Left hindlimb (tissue), 1 donor: ENCODE data around the gene SCN1B.
"Not testable (repeated sequence)": the region's sequence is repeated elsewhere in the genome, so short reads cannot be mapped to it uniquely, and the experiment has no call there.

Experiments
- DNase-seq: peaks from one replicate; pipeline ENCODE4 v3.0.0-alpha.2; 2018

SCN1B gene

DNA sequence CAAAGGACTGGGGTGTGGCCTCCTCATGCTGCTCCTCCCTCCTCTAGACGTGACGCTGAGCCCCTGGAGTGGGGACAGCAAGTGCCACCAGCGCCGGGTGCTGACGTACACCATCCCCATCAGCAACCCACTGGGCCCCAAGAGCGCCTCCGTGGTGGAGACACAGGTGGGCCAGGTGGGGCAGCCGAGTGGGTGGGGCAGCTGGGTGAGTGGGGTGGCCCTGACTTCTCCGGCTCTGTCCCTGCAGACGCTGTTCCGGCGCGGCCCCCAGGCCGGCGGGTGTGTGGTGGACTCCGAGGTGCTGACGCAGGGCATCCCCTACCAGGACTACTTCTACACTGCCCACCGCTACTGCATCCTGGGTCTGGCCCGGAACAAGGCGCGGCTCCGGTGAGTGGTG is 11.1 kb upstream of the SCN1B start:
- DNase-seq: no peak

DNA sequence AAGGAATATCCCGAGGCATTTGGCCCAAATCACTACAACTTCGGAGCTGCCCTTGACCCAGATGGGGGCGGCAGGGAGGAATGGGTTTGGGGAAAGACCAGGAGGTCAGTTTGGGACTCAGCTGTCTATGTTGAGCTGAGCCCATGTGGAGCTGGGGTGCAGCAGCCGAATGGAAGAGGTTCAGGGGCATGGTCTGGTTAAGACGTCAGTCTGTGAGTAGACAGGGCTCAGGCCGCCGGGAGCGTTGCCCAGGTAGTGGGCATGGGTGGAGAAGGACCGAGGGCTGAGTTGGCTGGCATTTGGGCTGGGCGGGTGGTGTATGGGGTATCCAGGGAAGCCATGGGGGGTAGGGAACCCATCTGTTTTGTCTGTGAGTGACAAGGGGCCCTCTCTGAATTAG is 9.3 kb upstream of the SCN1B start:
- DNase-seq: no peak

DNA sequence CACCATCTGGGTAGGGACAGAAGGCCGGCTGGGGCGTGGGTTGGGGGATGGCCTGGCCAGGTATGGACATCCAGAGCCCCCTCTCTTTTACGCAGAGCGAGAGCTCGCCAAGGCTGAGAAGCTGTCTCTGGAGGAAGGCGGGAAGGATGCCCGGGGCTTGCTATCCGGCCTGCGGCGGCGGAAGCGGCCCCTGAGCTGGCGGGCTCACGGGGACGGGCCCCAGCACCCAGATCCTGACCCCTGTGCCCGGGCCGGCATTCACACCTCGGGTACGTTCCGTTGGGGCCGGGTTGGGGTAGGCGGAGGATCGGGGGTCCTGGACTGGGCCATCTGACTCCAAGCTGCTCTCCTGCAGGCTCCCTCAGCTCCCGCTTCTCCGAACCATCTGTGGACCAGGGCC is 8.7 kb upstream of the SCN1B start:
- DNase-seq: no peak

DNA sequence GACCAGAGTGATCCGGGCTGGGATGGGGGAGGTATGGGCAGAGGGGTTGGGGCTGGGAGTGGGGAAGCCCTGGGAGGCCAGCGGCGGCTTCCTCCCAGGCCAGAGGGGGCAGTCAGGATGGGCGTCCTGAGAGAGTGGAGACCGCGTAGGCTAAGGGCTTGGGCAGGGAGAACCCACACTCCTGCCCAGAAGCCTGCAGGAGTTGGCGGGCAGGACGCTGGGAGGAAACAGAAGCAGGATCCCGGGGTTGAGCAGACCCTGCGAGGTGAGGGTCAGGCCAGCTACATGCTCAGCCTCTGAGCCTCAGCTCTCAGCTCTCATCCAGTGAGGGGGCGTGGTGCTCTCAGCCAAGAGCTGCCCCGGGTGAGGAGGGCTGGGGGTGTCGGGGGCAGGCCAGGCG is 7.8 kb upstream of the SCN1B start:
- DNase-seq: no peak

DNA sequence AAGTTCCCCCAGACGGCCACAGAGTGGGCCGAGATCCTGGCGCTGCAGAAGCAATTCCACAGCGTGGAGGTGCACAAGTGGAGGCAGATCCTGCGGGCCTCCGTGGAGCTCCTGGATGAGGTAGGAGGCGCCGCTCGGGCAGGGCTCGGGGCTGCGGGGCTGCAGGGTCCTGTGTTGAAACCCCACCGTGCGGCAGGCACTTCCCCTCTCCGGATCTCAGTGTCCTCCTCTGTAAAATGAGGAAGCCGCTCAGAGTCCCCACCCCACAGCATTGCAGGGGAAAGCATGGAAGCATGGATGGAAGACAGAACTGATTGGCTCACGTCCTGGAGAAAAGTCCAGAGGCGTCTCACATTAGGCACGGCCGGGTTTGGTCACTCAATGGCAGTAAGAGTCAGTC is 6.8 kb upstream of the SCN1B start:
- no peak for DNase-seq

DNA sequence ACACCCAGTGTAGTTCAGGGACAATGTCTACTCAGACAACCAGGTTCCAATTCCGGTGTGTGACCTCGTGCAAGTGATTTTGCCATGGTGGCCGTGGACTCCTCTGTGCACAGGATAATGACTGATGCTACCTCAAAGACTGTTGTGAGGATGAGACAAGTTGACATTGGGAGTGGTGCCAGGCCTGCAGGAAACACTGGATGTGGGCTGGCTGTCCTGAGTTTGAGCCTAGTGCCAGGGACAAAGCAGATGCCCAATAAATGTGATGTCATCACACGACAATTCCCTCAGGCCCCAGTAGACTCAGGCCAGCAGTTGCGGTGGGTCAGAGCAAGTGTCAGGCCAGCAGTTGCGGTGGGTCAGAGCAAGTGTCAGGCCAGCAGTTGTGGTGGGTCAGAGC is 6.2 kb upstream of the SCN1B start:
- no peak for DNase-seq

DNA sequence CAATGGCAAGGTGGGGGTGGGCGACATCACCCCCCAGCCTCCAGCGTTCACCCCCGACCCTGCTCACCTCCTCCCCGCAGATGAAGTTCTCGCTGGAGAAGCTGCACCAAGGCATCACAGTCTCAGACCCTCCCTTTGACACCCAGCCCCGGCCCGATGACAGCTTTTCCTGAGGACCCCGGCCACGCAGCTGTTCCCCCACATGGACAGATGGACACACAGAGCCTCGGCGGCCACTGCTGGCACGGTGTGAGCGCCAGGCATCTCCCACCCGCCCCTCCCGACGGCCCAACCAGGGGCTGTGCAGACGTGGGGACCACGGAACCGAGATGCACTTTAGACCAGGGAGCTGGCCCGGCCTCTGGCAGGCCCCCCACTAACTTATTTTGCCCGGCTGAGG is 4.3 kb upstream of the SCN1B start:
- DNase-seq: no peak

DNA sequence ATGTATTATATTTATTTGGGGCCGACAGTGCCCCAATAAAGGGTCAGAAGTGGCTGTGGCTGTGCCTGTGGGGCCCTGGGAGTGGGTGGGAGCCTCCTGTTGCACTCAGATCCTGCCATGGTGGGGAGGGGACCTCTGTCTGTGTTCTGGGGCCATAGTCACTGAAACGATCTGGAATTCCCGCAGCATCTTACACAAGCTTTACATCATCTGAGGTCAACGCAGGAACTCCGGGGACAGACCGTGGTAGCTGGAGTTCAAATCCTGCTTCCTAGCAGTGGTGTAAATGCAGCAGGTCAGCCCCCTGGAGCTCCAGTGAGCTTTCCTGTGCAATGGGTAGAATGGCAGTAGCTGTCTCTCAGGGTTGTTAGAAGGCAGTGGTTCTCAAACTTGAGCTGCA is 3.9 kb upstream of the SCN1B start:
- DNase-seq: no peak

DNA sequence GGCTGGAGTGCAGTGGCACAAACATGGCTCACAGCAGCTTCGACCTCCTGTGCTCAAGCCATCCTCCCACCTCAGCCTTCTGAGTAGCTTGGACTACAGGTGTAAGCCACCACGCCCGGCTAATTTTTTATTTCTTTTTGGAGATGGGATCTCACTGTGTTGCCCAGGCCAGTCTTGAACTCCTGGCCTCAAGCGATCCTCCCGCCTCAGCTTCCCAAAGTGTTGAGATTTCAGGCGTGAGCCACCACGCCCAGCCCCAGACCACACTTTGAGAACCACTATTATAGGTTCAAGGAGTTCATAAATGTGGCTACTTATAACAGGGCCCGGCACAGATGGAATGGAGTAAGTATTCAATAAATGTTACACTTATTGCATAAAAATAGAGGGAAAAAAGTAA is 3.3 kb upstream of the SCN1B start:
- DNase-seq: no peak

DNA sequence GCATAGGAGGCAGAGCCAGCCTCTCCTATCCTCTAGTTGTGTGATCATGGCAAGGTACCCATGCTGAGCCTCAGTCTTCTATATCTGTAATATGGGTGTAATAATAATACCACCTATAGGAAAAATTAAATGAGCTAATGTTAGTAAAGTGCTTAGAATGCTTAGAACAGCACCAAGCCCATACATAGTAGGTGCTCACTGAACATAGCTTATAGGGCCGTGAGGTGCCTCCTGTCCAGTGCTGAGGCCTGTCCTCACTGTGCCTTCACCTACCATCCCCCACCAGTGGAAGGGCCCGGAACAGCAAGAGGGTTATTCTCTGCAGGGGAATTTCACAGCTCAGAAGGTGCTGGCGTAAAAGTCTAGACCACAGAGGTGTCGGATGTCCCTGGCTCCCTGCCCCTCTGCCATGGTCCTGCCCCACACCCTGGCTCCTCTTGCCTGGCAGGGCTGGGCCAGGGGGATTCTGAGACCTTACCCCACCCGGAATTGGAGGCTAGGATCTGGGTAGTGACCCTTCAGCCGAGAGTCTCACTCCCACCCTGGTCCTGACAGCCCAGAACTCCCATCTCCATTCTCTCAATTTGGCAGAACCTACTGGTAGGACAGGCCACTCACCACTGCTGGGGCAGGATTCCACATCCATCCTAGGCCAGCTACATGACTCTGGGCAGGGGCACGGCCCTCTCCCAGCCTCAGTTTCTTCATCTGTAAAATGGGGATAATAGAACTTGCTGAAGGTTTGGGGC is 2.2 kb upstream of the SCN1B start:
- no peak for DNase-seq

DNA sequence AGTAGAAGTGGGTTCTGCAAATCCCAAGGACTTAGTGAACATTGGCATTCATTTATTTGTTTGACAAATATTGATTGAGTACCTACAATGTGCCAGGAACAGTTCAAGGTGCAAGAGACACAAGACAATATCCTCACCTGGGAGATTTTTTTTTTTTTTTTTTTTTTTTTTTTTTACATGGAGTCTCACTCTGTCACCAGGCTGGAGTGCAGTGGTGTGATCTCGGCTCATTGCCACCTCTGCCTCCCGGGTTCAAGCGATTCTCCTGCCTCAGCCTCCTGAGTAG is 1.7 kb upstream of the SCN1B start:
- DNase-seq: not testable (repeated sequence)

DNA sequence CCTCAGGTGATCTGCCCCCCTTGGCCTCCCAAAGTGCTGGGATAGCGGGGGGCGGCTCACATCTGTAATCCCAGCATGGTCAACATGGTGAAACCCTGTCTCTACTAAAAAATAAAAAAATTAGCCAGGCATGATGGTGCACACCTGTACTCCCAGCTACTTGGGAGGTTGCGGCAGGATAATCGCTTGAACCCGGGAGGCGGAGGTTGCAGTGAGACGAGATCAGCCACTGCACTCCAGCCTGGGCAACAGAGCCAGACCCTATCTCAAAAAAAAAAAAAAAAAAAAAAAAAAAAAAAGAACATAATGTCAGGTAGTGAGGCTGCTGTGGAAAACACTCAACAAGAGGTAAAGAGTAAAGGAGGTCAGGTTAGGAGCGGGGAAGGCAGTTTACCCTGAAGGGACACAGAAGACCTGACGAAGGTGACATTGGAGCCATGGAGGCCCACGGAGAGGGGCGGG is 964 bp upstream of the SCN1B start:
- not testable (repeated sequence) for DNase-seq

DNA sequence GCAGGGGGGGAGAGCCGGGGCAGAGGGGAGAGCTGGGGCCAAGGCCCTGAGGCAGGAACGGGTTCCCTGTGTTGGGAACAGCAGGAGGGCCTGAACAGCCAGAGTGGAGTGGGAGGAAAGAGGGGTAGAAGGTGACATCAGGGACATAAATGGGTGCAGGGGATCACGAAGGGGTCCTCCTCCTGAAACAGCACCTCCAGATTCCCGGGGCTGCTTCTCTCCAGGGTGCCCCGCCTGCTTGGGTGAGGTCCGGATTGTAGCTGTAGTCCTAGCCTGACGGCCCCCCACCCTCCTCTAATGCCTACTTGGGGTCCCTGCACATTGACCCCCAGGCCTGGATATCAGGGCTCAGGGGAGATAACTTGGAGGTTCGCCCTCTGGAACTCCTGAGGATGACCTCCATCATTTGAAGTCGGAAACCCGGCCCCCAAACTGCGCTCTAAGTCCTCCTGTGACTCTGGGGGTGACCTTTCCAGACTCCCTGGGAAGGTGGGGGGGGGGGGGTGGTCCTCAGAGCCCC is 473 bp upstream of the SCN1B start:
- DNase-seq: no peak

DNA sequence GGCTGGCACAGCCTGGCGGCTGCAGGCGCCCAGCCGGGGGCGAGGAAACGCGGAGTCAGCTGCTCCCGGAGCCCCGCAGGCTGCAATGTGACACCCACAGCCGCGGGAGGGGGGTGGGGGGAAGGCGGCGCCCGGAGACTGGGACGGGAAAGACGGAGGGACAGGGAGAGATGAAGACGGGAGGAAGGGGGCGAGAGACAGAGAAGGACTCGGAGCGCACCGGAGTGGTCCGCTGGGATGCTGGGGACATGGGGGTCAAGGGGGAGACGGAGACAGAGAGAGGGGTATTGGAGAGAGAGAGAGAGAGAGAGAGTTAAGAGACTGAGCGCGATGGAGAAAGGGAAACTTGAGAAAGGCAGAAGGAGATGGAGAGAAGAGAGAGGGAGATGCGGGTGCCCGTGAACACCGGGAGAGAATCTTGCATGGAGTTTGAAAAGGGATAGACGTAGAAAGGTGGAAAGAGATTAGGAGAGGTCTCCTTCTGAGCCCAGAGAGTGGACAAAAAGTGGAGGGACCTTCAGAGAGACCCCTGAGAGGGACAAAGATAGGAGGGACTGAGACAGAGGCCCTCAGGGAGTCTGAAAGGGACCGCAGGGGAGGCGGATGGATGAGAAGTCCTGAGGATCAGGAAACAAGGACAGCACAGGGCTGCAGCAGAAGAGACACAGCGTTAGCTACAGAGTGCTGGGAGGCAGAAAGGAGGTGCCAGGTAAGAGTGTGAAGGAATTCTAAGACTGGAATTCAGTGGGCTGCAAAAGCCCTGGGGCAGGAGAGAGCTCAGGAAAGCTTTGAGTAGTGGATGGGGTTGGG is 1.0 kb downstream of the SCN1B start:
- DNase-seq: peak; percentile 63

DNA sequence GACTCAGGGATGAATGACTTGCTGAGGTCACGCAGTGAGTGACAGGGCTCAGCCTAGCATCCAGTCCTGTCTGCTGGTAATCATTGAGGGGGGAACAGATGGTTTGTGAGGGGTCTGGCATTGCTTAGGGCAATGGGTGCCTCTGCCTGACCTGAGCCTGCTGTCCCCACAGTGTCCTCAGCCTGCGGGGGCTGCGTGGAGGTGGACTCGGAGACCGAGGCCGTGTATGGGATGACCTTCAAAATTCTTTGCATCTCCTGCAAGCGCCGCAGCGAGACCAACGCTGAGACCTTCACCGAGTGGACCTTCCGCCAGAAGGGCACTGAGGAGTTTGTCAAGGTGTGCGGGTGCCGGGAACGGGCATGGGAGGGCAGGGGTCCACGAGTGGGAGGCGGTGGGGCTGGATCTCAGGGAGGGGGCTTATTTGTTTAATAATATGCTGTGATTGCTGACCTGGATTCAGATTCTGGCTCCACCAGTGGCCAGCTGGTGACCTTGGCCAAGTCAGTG is 2.1 kb downstream of the SCN1B start:
- DNase-seq: no peak

DNA sequence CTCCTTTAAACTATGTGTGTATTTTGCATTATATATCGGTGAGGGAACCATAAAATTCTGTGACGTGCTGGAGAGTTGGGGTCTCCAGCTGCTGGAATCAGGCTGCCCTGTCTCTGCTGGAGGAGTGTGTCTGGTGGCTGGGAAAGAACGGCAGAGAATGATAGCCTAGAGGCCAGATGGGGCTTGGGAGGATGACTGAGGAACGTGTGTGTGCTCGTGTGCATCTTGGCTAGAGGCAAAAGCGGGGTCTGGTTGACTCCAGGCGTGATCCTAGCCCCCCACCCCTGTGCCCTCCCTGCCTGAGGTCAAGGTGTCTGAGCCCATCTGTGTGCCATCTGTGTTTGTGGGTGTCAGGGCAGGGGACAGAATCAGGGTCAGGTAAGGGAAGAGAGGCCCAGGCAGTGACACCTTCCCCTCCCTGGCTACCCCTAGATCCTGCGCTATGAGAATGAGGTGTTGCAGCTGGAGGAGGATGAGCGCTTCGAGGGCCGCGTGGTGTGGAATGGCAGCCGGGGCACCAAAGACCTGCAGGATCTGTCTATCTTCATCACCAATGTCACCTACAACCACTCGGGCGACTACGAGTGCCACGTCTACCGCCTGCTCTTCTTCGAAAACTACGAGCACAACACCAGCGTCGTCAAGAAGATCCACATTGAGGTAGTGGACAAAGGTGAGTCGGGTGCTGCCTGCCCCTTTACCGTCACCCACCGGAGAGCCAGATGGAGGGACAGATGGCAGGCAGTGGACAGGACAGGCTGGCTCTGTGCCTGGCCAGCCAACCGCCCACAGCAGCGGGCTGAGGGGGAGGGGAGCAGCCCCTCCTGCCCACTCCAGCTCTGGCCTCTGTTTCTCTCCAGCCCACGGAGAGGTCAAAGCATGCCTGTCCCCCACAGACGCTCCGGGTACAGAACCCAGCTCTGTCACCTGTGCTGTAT is 3.1 kb downstream of the SCN1B start:
- DNase-seq: no peak

DNA sequence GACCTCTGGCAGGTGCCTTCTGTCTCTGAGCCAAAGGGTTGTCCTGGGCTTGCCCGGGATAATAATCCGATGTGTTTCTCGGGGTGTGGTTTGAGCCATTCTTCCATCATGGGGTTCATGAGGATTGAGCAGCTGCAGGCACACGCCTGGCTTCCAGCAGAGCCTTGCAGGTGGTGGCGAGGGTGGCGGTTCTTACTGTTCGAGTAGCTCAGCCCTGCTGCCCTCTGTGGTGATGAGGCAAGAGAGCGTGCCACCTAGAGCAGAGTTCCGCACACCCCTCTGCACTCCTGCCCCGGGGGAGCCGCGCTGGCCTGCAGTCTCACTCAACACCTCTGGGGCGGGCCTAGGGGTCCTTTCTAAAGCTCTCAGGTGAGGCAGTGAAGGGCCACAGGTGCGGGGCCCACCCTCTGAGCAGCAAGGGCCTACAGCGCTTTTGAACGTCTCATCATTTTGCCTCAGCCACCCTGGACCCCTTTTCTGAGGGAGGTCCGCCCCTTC is 3.8 kb downstream of the SCN1B start:
- no peak for DNase-seq

DNA sequence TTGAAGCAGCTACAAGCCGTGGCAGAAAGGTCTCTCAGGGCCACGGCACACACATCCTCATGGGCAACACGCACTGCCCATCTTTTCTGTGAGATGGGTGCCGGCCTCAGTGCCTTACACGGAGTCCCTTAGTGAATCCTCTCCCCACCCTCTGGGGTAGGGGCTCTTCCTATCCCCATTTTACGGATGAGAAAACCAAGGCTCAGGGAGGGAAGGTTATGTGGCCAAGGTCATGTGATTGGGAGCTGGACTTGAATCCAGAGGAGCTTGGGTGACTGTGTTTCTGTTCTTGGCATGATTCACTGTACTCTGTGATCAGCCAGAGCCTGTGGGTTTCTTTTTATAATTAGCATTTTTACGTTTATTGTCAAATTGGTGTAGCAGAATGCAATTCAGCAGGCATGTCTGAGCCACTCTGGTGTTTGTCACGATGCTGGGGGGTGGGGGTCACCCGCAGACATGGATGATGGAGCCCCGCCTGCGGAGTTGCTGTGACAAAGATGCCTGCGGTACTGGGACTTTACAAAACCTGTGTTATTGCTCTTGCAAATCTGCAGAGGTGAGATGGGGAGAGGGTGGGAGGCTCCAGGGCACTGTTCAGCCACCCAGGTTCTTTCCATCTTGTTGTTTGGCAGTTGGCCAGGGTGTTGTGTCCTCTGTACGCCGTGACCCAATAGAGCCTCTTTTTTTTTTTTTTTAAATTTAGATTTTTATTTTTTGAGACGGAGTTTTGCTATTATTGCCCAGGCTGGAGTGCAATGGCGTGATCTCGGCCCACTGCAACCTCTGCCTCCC is 4.5 kb downstream of the SCN1B start:
- DNase-seq: no peak

DNA sequence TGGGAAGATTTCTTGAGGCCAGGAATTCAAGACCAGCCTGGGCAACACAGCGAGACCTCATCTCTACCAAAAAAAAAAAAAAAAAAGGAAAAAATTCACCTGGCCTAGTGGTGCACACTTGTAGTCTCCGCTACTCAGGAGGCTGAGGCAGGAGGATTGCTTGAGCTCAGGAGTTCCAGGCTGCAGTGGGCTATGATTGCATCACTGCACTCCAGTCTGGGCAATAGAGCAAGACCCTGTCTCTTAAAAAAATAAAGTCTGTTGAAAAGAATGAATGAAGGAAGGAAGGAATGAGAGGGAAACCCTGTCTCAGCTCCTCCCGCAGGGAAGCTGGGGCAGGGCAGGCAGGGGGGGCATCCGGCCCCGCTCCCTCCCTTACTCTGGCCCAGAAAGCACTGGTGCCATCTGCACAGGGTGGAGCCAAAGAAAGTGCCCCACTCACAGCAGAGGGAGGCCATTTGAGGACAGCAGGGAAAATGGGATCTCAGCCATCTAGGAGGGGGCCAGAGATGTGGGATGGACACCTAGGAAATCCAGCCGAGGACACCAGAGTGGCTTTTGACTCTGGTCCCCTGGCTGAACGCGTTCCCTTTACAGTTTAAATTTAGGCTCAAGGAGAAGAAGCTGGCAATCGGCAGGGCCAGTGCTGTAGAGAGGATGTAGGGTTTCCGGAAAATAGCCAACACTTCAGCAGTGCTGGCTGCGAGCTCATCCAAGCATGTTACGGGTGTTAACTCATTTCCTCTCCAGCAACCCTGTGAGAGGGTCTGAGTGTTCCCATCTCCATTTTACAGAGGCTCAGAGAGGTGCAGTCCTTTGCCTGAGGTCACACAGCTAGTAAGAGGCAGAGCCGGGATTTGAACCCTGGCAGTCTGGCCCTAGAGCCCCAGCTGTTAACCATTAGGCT is 7.7 kb downstream of the SCN1B start:
- DNase-seq: peak; percentile 34

DNA sequence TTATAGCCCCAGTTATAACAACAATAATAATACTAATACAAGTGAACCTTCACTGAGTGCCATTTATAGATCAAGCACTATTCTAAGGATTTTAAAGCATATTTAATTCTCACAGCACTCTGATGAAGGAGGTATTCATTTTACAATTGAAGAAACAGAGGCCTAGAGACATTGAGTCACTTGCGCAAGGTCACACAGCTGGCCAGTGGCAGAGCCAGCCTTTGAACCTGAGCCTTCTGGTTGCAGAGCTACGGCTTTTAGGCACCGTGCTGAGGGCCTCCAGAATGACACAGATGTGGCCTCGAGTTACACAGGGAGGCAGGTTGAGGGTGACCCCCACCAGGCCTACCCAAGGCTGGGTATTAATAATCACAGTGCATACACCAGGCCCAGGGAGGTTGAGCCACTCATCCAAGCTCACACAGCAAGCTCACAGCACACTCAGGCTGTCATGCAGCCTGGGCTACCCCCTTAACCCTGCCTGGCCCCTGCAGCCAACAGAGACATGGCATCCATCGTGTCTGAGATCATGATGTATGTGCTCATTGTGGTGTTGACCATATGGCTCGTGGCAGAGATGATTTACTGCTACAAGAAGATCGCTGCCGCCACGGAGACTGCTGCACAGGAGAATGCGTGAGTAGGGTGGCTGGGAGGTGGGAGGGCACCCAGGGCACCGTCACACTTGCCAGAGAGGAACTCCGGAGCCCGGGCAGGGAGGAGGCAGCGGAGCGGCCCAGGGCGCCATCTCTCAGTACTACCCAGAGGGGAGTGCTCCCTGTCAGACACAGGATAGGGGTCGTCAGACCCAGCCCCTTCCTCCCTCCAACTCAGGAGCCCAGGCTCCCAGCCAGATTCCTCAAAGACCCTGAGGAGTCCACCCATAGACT is 8.6 kb downstream of the SCN1B start:
- DNase-seq: peak; percentile 36
